Stimulated activated CD8-positive, alpha-beta memory T cell treated with anti-CD3 and anti-CD28 coated beads, Interleukin-15, amount 100 ng/mL, for 24 hours (primary cell): ENCODE results near the gene LAMB4.

ENCODE experiments used
- DNase-seq: peaks from one replicate; pipeline ENCODE4 v3.0.0-alpha.2; 2020; ENCODE audit warnings: low read depth

The LAMB4 gene

DNA sequence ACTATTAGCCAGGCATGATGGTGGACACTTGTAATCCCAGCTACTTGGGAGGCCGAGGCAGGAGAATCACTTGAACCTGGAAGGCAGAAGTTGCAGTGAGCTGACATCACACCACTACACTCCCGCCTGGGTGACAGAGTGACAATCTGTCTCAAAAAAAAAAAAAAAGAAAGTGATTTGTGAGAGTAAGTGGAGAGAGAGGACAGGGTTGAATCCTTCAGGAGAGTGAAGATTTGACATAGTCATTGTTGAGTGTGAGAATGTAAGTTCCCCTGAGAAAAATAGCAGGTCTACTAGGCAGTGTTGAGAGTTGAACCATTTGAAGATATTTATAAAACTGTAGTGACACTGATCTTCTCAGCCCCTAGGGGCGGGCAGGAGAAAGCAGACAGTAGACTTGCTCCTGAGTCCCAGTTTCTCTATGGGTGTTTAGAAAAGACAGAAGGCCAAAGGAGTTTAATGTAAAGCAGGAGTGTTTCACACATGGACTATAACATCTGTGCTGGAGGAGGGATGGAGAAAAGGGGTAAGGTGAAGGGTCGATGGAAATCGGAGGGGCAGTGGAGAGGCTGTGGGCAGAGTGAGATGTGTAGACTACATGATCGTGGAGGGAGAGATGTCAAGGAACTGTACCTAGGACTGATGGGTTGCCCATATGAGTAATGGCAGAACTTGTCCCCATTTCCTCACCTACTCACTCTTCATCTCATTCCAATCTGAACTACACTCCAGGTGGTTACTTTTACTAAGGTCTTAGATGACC lies 13.7 kb upstream of the LAMB4 start:
- DNase-seq = no peak

DNA sequence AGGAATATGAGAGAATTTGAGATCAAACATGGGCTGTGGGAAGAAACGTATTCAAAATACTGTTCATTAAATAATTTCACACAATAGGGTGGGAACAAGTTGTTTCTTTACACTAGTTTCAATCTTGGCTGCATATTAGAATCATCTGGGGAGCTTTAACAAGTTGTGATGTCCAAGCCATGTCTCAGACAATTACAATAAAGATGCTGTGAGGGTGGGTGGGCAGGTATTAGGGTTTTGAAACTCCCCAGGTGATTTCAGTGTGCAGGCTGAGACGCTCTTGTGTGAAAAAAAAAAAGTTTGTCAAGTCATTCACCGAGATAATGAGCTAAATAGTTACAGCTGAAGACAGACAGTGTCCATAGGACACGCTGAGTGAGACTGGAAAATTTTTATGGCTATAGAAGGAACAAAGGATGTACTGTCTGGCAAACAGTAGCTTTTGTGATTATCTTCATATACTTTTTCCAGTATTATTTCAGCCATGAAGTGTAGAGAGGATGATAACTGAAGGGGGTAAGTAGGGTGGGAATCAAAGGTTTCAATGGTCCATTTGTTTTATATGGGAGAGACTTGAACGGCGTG lies 12.6 kb upstream of the LAMB4 start:
- no peak for DNase-seq

DNA sequence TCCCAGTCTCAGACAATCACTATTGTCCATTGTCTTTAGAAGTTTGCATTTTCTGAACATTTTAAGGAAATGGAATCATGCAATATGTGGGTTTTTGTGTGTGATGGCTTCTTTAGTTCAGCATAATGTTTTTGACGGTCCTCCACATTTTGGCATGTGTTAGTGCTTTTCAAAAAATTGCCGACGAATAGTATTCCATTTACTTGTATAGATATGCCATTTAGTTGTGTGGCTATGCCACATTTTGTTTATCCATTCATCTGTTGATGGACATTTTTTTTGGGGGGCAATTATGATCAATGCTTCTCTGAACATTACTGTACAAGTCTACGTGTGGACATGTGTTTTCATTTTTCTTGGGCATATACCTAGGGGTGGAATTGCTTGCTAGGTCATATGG lies 12.0 kb upstream of the LAMB4 start:
- DNase-seq = no peak

DNA sequence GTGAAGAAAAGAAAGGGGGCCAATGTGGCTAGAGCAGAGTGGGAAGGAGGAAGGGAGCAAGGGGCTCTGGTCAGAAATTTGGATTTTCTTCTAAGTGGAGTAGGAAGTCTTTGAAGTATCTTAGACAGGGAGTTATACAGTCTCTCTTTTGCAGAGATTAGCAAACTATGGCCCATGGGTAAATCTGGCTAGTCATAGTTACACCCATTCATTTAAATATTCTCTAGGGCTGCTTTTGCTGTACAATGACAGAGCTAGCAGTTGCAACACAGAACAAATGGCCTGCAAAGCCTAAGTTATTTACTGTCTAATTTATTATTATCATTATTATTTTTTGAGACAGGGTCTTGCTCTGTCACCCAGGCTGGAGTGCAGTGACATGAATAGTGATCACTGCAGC lies 10.5 kb upstream of the LAMB4 start:
- DNase-seq = no peak

DNA sequence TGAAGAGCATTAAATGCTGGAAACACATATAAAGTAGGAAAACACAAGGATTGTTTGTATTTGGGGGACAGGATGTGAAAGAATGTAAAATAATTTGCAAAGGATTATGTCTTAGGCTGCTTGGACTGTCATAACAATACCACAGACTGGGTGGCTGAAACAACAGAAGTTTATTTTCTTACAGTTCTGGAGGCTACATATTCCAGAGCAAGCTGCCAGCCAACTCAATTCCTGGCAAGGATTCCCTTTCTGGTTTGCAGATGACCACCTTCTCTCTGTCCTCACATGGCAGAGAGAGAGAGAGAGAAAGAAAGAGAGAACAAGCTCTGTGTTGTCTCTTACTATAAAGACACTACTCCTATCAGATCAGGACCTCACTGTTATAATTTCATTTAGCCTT lies 8.8 kb upstream of the LAMB4 start:
- DNase-seq = no peak

DNA sequence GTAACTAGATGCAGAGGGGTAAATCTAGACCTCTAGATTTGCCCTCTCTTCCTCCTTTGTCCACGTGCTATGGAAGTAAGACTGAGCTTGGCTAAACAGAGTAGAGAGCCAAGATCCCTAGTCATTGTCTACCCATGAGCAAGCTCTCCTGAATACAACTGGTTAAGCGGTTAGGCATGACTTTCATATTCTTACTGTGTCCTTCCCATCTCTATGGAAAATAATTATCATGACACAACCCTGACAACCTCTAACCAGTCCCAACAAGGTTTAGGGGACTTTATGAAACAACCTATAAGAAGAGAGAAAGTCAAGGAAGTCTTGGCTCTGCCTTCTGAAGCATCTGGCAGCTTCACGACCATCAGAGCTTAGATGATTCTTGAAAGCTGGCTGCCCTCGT lies 7.8 kb upstream of the LAMB4 start:
- DNase-seq = no peak

DNA sequence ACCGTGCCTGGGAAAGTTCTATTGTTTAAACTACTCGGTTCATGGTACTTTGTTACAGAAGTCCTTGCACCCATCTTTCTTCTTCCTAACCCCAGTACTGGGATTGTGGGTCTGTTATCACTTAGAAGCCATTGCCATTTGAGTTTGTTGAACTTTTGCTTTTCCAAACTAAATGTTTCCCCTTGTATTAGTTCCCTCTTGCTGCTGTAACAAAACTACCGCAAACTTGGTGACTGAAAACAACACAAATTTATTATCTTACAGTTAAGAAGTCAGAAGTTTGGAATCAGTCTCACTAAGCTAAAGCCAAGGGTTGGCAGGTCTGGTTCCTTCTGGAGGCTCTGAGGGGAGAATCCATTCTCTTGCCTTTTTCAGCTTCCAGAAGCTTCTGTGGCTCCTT lies 6.9 kb upstream of the LAMB4 start:
- DNase-seq = no peak

DNA sequence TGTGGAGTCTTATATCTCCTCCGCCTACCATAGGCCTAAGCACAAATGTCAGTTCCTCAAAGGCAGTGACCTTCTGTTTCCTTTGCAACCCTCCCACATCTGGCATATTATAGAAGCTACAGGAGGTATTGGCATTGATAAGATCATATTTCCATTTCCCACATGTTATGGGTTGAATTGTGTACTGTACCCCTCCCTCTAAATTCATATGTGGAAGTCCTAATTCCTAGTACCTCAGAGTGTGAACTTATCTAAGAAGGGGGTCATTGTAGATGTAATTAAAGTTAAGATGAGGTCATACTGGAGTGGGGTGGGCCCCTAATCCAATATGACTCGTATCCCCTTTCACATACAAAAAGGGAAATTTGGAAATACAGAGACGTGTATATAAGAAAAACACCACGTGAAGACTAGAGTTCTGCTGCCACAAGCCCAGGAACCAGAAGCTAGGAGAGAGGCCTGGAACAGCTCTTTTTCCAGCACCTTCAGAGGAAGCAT lies 6.1 kb upstream of the LAMB4 start:
- no peak for DNase-seq

DNA sequence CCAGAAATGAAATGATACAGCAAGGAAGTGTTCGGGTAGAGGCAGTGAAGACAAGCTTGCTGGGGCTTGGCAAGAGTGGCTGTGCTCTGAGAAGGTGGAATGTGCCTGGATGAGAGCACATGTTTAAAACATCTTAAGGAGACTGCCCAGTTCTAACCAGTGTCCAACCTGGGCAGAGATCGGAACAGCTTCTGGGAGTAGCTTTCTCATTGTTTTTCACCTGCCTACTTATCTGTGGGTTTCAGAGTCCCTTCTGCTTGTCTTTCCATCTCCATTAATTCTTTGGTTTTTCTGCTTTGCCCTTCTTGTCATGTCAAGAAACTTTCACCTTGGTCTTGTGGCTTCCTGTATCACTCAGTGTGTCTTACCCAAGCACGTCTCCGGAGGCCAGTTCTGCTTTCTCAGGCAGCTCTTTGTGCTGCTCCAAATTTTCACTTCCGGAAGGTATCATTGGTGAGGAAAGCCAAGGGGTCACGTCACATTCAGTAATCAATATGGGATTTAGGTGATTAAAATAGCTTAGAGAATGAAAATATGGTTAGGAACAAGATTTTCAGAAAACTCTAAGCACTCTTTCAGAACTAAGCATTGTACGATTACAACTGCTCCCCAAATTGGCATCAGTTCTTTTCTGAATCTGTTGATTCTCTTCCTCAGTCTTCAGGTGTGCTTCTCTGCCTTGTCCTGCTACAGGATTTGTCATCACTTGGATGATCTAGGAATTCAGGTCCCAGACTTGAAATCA lies 5.5 kb upstream of the LAMB4 start:
- no peak for DNase-seq

DNA sequence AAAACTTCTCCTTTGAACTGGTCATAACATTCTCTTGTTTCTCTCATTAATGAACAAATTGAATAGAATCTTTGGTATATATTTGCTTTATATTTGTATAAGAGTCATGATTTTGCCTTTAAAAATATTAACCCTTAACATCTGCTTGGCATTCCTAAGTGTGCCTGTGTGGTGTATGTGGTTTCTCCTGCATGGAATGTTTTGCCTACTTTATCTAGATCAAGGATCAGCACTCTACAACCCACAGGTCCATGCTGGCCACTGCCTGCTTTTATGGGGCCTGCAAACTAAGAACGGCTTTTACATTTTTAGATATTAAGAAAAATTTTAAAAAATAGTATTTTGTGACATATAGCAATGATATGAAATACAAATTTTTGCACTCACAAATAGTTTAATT lies 4.3 kb upstream of the LAMB4 start:
- no peak for DNase-seq

DNA sequence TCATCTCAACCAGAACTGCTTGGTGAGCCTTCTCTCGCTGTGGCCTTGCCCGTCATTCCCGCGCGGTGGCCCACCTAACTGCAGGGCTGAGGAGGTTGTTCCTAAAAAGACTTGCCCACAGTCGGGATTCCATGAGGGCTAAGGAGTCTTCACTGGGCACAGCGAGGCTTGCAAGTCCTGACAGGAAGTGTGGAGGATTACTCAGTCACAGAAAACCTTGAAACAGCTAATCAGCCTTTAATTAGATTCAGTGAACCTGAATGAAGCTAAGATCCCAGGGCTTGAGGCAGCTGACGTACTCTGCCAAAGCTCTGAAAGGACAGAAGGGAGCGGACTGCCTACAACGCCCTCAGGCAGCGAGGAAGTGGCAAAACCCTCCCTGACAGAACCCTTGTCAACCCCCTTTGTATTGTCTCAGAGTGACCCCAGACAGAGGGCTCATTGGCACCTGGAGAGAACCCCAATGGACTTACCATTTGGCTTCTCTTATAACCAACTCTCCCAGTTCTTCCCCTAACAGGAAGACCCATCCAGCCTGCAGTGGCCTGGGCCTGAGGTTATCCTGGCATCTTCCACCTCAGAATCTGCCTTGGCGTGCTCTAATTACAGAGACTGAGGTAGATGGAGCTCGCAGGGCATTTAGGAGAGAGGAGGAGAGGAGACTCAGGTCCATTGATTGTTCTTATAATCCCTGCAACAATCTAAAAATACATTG lies 2.5 kb upstream of the LAMB4 start:
- no peak for DNase-seq

DNA sequence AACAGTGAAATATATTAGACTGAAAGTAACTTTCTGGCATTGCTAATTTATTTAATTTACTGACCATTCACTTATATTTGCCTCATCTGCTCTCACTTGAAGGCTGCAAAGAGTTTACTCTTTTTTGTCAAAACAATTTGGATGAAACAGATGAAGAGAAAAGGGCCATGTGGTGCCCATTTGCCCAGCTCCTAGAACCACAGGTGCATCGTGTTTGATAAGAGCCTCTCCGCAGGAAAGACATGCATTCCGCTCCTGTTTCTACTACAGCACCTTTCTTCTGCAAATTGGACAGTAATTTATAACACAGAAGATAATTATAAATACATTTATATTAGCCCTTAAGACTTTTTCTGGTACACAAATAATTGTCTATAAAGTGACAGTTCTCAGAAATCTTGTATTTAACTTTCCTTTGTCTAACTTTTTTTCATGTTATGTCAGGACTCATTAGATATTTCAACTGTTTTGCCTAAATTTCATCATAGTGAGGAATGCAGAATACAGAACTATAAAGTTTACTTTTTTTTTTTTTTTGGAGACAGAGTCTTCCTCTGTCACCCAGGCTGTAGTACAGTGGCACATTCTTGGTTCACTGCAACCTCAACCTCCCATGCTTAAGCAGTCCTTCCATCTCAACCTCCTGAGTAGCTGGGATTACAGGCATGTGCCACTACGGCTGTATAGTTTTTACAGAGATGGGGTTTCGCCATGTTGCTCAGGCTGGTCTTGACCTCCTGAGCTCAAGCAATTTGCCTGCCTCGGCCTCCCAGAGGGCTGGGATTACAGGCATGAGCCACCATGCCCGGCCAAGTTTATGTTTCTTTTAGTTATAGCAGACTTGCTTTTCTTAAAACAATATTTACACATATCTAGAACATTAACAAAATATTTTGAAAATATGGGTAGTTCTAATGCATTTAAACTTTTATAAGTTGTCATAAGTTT lies 869 bp downstream of the LAMB4 start:
- no peak for DNase-seq

DNA sequence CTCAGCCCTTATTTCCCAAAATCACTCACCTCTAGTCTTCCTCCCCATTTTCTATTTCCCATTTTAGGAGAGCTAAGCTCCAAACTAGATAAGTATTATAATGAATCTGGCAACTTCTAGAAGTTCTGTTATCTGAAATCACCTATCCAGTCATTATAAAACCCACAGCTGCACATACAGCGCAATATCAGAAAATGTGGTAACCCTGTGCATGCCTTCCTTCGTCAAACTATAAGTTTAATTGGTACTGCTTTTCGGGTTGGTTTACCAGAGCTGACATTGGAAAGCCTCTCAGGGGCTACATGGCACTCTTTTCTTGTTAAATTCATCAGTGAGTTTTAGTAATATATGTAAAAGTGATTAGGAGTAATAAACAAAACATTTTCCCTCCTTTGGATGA lies 1.6 kb downstream of the LAMB4 start:
- DNase-seq = no peak

DNA sequence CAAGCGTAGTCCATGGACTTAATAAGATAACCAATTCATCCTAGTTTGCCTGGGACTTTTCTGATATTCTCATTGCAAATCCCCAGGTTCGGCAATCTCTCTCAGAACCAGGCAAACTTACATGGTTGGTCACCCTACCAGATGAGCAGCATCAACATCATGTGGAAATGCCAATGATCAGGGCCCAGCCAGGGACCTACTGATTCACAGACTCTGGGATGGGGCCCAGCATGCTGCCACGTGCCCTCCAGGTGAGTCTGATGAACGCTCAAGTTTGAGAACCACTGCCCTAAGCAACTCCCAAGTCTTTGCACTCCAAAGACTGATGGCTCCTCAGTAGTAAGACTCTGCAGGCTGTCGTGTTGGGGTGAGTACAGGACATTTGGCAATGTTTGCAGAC lies 2.7 kb downstream of the LAMB4 start:
- DNase-seq = no peak

DNA sequence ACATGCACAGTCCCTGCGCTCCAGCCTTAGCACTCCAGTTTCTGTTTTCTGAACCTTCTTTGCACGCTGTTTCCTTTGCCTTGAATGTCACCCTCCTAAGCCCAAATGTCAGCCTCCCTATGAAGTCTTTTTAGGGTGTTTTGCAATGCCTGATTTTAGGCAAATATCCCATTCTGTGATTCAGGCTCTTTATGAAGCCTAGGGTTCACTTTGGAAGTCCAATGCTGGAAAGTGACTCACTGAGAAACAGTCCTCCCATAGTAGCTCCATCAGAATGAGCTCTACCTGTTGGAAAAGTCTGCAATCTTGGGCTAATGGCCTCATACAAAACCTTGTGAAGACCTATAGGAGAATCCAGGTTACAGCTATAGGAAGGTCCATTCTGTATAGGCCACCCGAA lies 5.3 kb downstream of the LAMB4 start:
- DNase-seq = no peak

DNA sequence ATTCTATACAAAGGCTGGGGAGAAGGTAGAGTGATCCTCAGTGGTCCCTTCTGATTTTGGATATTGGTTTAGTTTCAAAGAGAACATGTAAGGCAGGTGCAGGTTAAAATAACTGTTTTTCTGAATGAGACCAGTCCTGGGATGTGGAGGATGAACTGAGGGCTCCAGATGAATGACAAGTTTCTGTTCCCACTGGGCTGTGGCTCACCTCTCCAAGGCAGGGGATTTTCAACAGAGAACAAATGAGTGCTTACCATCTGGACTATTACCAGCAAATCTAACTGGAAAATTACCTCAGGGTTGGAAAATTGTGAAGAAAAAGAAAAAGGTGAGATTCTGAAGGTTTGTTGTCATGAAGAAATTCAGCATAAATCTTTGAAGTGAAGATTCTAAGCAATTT lies 8.0 kb downstream of the LAMB4 start:
- DNase-seq = no peak

DNA sequence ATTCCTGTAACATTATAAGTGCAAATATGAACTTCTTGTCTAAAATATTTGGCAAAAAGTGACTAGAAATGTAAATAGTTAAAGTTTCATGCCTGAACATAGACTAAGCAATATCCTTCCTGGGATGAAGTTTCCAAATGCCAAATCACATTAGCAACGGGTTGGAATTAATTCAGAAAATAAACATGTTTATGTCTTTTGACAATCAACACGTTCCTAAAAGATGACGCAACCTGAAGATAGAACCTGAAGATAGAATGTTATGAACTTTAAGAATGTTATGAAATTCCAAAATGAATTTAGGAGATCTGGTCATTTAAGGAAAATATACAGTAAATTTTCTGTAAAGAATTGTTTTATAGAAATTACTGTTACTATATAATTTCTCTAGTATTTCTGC lies 9.2 kb downstream of the LAMB4 start:
- no peak for DNase-seq

DNA sequence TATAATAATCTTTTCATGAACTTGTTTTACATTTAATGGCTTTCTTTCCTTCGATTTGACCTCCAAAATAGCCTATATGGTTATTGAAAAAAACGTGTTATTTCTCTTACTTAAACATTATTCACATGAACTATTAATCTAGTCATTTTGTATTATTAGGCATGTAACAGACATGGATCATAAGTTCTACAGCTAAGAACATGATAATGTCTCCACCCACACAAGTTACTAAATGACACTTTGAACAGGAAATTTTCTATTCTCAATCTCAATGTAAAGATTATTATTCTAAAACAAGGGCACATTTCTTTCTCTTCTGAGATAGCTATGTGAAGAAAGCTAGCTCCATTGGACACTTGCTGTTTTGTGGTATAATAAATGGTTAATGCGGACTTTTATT lies 10.0 kb downstream of the LAMB4 start:
- DNase-seq = no peak

DNA sequence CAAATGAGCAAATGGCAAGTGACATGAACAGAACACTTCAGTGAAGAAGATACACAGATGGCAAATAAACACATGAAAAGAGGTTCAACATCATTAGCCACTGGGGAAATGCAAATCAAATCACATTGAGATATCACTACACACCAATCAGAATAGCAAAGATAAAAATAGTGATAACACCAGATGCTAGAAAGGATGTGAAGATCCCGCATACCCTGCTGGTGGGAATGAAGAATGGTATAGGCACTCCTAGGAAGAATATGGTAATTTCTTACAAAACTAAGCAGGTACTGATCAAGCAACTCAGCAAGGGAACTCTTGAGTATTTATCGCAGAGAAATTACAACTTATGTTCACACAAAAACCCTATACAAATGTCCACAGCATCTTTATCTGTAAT lies 11.2 kb downstream of the LAMB4 start:
- no peak for DNase-seq

DNA sequence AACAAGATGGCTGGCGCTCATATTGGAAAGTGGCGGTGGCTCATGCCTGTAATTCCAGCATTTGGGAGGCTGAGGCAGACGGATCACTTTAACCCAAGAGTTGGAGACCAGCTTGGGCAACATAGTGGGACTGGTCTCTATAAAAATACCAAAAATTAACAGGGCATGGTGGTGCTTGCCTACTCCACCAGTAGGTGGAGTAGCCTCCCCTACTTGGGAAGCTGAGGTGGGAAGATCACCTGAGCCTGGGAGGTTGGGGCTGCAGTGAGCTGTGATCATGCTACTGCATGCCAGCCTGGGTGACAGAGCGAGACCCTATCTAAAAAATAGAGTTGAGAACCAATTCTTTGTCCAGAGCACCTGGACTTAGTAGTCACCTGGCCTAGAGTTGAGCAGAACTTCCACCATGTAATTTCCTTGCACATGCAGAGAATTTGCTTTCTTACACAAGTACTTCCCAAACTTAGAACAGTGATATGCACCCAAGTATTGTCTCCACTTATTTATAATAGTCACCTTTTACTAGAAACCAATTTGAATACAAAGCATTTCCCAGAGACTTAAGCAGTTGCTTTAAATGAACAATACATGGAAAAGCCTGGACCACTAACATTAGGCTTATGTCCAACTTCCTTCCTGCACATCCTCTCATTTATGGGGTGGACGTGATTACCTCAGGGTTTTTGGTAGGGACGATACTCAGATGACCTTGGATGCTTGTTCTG lies 15.9 kb downstream of the LAMB4 start:
- DNase-seq = no peak

DNA sequence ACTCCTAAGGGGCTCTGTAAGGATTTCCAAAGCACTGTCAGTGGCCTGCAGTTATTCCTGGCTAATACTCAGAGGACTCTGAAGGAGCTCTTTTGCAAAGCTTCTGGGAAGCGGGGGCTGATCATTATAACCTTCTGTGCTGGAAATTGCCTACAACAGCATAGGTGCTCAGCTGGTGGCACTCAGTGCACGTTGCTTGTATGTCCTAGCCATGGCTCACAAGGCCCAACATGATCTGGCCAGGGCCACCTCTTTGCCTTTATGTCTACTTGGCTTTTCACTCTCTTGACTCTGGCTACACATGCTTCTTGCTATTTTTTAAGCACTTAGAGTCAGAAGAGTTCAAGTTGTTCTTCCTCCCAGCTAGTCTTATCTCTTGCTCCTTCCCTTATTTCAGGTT lies 17.5 kb downstream of the LAMB4 start:
- no peak for DNase-seq
